ENCODE results near the gene UGT1A7. TPM values are rescaled to one million over a fixed set of nuclear protein-coding genes. Genes with fewer than 3 reads are reported as not detected.

Gene UGT1A7
- polyA plus RNA-seq, 3 donors: not detected

DNA sequence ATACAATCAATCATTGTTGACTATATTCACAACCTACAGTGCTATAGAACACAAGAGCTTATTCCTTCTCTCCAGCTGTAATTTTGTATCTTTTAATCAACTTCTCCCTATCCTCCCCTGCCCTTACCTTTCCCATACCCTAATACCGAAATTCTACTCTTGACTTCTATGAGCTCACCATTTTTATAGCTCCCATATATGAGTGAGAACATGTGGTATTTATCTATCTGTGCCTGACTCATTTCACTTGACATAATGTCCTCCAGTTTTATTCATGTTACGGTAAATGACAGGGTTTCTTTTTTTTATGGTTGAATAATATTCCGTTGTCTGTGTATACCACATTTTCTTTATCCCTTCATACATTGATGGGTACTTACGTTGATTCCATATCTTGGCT, 99.1 kb downstream of the UGT1A7 start:
- Histone ChIP-seq H3K36me3 (replicated peaks in 1 of 2; ENCODE audit: control insufficient read depth in 1 of 2, insufficient read depth in 2 of 2, low read length in 2 of 2) (no peaks in the 10 kb centered on the region), H3K4me2 (replicated peaks; ENCODE audit: extremely low read depth, low read length, poor library complexity, severe bottlenecking) (no peak overlapping the region), H2AFZ (ENCODE audit: insufficient read depth, low read depth, low read length, poor library complexity, severe bottlenecking) (no peak overlapping the region), H3K27ac (ENCODE audit: low read depth in 1 of 2, low read length in 2 of 2) (no peak overlapping the region), H3K4me1 (ENCODE audit: control insufficient read depth in 1 of 2, insufficient read depth in 2 of 2, low read length in 2 of 2) (no peaks in the 10 kb centered on the region), H3K4me3 (replicated peaks in 1 of 3; ENCODE audit: low read depth in 2 of 3, low read length in 3 of 3) (no peak overlapping the region), H3K27me3 (ENCODE audit: control insufficient read depth in 2 of 2, insufficient read depth in 2 of 2, low read length in 2 of 2) (no peaks in the 10 kb centered on the region), H3K9me3 (replicated peaks in 1 of 2; ENCODE audit: control insufficient read depth in 1 of 2, insufficient read depth in 1 of 2, low read length in 2 of 2) (peaks cover 9 to 20% of the 10 kb centered on the region in 2 donors), H4K20me1 (ENCODE audit: insufficient read depth, low read length) (no peaks in the 10 kb centered on the region), H3K9ac (ENCODE audit: insufficient read depth, low read length, poor library complexity, severe bottlenecking) (no peak overlapping the region), H3K79me2 (ENCODE audit: insufficient read depth, low read length) (no peaks in the 10 kb centered on the region)
- Mint-ChIP-seq H3K4me1 (no peaks in the 10 kb centered on the region), H3K4me3 (no peak overlapping the region), H3K27me3 (ENCODE audit: low read depth in 3 of 3) (peaks cover 0 to 5% (median 2%) of the 10 kb centered on the region in 3 donors), H3K9me3 (peaks cover 12 to 39% (median 18%) of the 10 kb centered on the region in 7 donors), H3K36me3 (no peaks in the 10 kb centered on the region), H3K27ac (no peak overlapping the region)
- TF ChIP-seq, protein P1, sequence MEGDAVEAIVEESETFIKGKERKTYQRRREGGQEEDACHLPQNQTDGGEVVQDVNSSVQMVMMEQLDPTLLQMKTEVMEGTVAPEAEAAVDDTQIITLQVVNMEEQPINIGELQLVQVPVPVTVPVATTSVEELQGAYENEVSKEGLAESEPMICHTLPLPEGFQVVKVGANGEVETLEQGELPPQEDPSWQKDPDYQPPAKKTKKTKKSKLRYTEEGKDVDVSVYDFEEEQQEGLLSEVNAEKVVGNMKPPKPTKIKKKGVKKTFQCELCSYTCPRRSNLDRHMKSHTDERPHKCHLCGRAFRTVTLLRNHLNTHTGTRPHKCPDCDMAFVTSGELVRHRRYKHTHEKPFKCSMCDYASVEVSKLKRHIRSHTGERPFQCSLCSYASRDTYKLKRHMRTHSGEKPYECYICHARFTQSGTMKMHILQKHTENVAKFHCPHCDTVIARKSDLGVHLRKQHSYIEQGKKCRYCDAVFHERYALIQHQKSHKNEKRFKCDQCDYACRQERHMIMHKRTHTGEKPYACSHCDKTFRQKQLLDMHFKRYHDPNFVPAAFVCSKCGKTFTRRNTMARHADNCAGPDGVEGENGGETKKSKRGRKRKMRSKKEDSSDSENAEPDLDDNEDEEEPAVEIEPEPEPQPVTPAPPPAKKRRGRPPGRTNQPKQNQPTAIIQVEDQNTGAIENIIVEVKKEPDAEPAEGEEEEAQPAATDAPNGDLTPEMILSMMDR (IDR thresholded peaks at IDR 0.05): no peak
- intact Hi-C loops (cut with micrococcal nuclease): no loop called here
- WGBS (ENCODE audit: insufficient coverage): no CpG with 5 or more reads among the region's 4 CpGs
- no peak for DNase-seq

DNA sequence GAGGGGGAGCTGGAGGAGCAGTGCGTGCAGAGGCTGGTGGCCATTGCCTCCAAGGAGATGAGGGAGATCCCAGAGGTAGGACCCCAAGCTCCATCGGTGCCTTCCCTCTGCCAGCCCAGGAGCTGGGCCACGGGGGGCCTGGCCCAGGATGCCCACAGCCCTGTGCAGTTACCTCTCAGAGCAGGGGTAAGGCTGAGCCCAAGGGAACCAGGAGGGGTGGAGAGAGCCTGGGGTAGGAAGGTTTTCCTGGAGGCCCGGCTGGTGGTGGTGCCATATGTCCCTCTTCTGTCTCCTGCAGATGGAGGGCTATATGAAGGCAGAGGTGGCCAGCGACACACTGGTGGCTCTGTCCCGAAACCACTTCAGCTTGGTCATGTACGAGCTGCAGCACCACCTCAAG, 107.9 kb downstream of the UGT1A7 start:
- no peak overlapping the region for H3K9ac ChIP-seq (ENCODE audit: insufficient read depth, low read length, poor library complexity, severe bottlenecking)
- Mint-ChIP-seq H3K36me3 (no peaks in the 10 kb centered on the region), H3K9me3 (peaks cover 4 to 12% (median 8%) of the 10 kb centered on the region in 7 donors), H3K4me1 (no peaks in the 10 kb centered on the region), H3K27ac (no peak overlapping the region), H3K27me3 (ENCODE audit: low read depth in 3 of 3) (peaks cover 2 to 7% (median 4%) of the 10 kb centered on the region in 3 donors), H3K4me3 (no peak overlapping the region)
- no peaks in the 10 kb centered on the region for H3K4me1 ChIP-seq (ENCODE audit: control insufficient read depth in 1 of 2, insufficient read depth in 2 of 2, low read length in 2 of 2)
- WGBS (ENCODE audit: insufficient coverage): 100% methylated on average over 5 of the region's 7 CpGs
- no peaks in the 10 kb centered on the region for H3K79me2 ChIP-seq (ENCODE audit: insufficient read depth, low read length)
- peaks cover 0 to 7% of the 10 kb centered on the region in 2 donors for H3K9me3 ChIP-seq (replicated peaks in 1 of 2; ENCODE audit: control insufficient read depth in 1 of 2, insufficient read depth in 1 of 2, low read length in 2 of 2)
- no peaks in the 10 kb centered on the region for H4K20me1 ChIP-seq (ENCODE audit: insufficient read depth, low read length)
- H2AFZ ChIP-seq (ENCODE audit: insufficient read depth, low read depth, low read length, poor library complexity, severe bottlenecking): no peak overlapping the region
- H3K27me3 ChIP-seq (ENCODE audit: control insufficient read depth in 2 of 2, insufficient read depth in 2 of 2, low read length in 2 of 2): no peaks in the 10 kb centered on the region
- intact Hi-C loops (cut with micrococcal nuclease): no loop called here
- H3K27ac ChIP-seq (ENCODE audit: low read depth in 1 of 2, low read length in 2 of 2): no peak overlapping the region
- TF ChIP-seq, protein P1 (IDR thresholded peaks at IDR 0.05): no peak
- H3K36me3 ChIP-seq (replicated peaks in 1 of 2; ENCODE audit: control insufficient read depth in 1 of 2, insufficient read depth in 2 of 2, low read length in 2 of 2): no peaks in the 10 kb centered on the region
- no peak overlapping the region for H3K4me2 ChIP-seq (replicated peaks; ENCODE audit: extremely low read depth, low read length, poor library complexity, severe bottlenecking)
- no peak for DNase-seq
- no peak overlapping the region for H3K4me3 ChIP-seq (replicated peaks in 1 of 3; ENCODE audit: low read depth in 2 of 3, low read length in 3 of 3)

All from CD14-positive monocyte (primary cell).